HG02885 (cell line): ENCODE results near the gene TXLNG.

Experiments used
- ATAC-seq: cut with Tn5 transposase; IDR thresholded peaks from one replicate; pipeline ENCODE4 v1.9.1; 2021; ENCODE audit warnings: mild to moderate bottlenecking; ENCODE audit not compliant: unreplicated experiment, poor library complexity

The TXLNG gene

DNA sequence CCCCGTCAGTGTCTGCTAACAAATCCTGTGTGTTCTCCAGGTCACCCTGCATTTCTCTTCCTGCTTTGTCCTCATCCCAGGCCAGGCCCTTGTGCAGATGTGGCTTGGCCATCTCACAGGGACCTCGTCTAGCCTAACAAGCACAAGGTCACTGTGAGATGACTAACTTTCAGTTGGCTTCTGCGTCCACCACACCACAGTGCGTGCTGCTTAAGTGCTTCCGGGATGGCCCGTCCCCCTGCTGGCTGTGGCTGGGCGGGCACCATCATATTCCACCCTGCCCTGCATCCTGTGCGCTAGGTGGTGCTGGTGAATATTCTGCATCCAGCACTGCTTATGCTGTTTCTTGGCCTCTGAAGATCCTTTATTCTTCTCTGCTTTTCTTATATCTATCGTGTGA lies 50.1 kb downstream of the TXLNG start:
- no peak for ATAC-seq

DNA sequence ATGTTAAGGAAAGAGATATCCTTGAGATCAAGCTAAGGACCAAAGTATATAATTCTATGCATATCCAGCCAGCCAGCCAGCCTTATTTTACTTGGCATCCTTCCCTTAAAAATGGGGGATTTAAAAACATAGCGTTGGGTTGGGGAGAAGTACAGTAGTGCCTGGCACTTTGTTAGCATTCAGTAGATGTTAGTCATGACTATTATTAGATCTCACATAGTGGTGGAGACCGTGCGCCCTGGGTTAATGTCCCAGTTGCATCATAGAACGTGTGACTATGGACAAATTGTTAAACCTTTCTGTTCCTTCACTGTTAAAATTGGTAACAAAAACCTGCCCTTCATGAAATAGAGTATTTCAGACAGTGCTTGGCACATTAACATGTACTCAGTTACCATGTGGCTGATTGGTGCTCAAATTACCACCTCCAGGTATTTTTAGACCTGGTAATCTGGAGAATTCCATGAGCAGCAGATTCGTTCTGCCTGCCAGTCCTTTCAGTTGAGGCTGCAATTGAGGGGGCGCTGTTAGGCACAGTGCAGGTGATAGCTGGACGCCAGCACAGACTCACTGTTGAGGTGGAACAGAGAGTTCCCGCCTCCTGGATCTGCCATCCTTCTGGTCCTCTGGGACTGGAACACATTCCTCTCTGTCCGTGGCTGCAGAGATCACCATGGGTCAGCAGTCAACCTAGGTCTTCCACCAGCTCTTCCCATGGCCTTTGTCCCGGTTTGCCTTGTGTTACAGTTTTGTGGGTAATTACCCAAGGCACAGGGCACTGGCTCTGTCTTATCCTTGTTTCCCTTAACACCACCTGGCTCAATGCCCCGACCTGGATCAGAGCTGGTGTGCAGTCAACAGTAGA lies 52.2 kb downstream of the TXLNG start:
- ATAC-seq = no peak

DNA sequence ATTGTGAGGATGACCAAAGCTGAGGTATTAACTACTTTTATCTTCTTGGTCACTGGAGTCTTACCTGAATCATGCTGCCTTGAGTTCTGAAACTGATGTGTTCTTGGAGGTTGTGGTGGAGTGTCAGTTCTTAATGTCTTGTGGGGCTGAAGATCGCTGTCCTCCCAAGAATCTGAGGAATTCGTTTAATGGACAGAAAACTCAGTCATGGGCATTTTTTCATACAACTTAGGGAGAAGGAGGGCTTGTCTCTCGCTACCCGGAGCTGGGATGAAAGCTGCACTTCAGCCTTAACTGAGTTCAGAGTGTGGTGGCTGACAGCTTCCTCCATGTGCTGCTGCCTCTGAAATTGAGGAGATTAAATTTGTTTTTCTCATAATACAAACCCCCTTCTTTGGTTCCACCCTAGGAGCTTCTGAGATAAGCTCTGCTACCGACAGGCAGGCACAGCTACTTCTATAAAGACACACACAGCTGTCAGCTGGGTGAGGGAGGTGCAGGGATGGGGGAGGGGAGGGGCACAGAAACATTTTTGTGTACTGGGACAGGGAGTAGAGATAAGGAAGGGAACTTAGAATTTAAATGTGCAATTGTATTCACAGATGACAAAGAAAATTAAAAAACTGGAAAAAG lies 53.1 kb downstream of the TXLNG start:
- ATAC-seq = no peak

DNA sequence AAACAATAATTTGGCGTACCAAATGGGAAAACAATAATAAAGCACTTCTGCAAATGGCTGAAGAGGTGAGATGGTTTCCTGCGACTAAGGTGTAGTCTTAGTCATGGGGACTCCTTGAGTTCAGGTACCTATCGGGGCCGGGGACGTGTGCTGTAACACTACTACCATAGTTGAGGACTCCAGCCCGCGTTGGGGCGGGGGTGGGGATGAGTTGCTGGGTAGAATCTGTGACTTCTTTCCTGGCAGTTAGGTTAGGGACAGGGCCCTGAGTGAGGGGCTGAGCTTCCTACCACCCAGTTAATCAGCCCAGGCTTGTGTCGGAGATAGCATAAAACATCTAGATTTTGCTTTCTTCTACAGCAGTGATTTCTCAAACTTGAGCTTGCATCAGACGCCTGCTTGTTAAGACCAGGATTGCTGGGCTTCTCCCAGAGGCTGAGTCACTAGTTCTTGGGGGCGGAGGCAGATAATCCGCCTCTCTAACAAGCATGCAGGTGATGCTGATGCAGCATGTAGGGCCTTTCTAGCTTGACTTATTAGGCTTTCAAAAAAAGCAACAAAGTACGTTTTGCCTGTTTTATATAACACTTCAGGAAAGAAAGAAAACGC lies 53.7 kb downstream of the TXLNG start:
- ATAC-seq = no peak

- no peak for ATAC-seq
These were observed 56.4 kb downstream of the TXLNG start for GRCh38 chrX:16842684-16843083.

- no peak for ATAC-seq
These were observed 57.1 kb downstream of the TXLNG start for GRCh38 chrX:16843208-16843909.

DNA sequence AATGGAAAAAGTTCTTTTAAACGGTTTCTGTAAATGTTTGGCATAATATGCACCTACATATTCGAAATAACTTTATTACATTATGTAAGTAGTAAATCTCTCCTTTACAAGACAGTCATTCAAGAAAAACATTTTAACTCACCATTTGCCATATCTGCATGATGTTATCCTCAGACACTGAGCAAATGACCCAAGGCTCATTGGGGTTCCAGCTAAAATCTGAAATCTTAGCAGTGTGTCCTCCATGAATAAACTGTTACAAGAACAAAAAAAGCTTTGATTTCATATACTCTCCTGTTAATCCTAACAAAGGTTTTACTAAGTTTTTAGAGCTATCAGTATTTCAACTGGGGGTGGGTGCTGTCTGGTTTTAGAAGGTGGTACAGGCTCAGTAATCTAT lies 59.4 kb downstream of the TXLNG start:
- ATAC-seq = no peak

- ATAC-seq = no peak
These were observed 62.3 kb downstream of the TXLNG start for GRCh38 chrX:16848541-16848940.

- no peak for ATAC-seq
These were observed 65.2 kb downstream of the TXLNG start for GRCh38 chrX:16851421-16851820.

- ATAC-seq = no peak
These were observed 65.6 kb downstream of the TXLNG start for GRCh38 chrX:16851827-16852226.

DNA sequence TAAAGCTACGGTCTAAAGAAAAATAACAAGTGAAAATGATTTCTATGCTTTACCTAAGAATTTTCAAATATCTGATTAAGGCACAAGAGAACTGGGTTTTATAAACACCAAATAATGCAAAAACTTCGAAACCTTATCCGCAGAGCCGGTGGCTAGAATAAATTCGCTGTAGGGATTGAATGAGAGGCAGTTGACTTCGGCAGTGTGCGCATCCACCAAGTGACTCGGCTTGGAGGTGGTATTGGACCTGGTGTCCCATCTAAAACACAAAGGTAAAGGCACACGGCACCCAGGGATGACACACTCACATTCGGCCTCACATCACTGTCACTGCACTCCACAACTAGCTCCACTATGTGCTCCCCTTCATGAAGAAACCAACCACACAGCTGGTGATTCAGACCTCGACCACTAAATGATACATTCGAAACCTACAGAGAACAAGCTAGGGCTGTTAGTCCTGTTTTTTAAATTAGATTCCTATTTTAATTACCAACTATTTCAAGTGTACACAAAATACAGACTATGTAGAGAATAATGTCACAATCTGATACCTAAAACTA lies 66.4 kb downstream of the TXLNG start:
- no peak for ATAC-seq

- no peak for ATAC-seq
These were observed 67.3 kb downstream of the TXLNG start for GRCh38 chrX:16853537-16853936.

DNA sequence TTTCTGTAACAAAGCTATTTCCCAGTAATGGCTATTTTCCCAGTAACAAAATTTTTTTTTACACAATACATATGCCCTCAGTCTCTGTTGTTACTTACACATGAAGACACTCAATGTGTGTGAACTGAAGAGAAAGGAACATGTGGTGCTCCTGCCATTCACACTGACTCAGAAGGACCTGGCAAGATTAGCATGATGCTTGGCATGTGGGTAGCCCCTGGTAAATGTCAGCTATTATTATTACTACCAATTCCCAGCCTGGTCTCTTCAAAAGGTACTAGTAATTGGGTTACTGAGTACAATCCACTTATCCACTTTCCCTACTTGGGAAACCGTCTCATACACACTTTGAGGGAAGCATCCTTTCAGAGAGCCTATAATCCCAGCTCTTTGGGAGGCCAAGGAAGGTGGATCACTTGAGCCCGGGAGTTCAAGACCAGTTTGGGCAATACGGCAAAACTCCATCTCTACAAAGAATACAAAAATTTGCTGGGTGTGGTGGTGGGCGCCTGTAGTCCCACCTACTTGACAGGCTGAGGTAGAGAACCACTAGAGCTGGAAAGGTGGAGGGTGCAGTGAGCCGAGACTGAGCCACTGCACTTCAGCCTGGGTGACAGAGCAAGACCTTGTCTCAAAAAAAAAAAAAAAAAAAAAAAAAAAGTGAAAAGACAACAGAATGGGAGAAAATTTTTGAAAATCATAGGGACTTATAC lies 69.3 kb downstream of the TXLNG start:
- ATAC-seq = no peak

DNA sequence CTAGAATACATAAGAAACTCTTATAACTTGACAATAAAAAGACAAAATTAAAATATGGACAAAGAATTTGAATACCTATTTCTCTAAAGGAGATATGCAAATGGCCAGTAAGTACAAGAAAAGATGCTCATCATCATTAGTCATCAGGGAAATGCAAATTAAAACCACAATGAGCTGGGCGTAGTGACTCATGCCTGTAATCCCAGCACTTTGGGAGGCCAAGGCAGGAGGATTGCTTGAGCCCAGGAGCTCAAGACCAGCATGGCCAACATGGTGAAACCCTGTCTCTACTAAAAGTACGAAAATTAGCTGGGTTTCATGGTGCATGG lies 69.8 kb downstream of the TXLNG start:
- ATAC-seq = peak; percentile 48

DNA sequence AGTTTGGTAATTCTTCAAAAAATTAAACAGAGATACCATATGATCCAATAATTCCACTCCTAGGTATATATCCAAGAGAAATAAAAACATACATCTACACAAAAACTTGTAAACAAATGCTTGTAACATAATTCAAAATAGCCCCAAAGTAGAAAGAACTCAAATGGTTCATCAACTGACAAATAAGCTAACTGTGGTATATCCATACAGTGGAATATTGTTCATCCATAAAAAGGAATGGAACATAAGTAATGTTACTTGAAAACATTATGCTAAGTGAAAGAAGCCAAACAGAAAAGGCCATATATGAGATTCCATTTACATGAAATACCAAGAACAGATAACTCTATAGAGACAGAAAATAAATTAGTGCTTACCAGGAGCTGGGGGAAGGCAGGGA lies 70.5 kb downstream of the TXLNG start:
- ATAC-seq = no peak

DNA sequence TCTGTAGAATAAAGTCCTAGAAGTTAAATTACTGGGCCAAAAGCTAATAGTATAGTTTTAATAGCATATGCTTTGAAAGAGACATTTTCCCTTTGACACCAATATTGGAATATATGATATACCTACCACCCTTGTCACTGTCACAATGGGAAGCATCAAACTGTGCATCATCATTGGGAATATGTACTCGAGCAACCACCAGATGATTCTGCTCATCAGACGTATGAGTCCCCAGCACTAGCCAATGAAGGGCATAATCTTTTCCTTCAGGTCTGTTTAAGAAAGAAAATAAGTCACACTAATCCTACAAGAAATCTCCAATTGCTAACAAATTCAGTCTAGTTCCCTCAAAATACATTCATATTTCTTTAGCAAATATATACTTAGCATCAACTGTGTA lies 76.6 kb downstream of the TXLNG start:
- ATAC-seq = no peak

GRCh38 chrX:16867947-16868346 lies 81.7 kb downstream of the TXLNG start:
- no peak for ATAC-seq

DNA sequence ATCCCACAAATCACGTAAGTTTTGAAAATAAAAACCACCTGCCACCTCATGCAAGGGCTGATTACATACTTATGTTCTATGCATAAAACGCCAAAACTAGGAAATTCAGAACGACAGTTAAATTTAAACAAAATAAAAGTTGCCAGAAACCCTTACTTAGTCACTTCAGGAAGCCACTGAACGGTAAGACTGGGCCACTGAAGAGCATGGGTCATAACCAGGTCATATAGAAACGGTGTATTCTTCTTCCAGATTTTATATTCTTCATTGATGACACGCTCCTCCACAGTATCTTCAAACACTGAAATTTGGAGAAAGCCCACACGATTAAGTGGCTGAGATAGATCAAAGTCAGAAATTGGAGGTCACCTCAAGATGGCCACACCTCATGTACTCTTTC lies 82.7 kb downstream of the TXLNG start:
- no peak for ATAC-seq

DNA sequence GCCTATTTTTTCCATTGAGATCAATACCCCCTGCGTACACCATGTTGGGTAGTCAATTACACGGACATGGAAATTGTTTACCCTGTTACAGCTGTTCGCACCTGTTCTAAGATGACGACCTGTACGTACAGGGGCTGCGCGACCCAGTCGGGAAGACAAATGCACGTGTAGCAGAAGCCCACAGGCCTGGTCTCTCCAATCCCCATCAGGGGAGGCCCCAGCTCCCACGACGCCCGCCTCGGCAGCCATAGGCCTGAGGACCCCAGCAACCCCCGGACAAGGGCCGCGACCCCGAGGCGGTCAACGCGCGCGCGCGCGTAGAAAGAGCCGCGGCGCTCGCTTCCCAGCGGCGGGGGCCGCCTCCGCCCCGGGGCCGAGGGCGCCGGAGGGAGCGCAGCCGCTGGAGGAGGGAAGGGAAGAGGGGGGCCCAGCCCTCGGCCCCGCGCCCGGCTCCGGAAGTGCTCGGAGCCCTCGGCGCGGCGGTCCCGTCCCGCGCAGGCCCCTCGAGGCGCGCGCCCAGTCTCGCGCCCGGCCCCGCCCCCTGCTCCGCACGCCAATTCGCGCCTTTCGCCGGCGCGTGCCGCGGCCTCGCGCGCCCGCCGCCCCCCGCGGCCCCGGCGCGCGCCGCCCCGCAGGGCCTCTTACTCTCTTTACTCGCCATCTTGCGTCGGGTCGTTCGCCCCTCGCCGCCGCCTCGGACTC lies 83.3 kb downstream of the TXLNG start:
- peak; percentile 52 for ATAC-seq
